NCI-H748 (cell line): ENCODE results near the gene LTBP1.
A peak's percentile ranks its signal among the peaks of the same experiment; 100 is the strongest.

Source experiments
- DNase-seq: peaks from one replicate; lab custom pipeline; 2025; ENCODE audit not compliant: unreplicated experiment; lab: John Stamatoyannopoulos, UW

LTBP1 gene

GRCh38 chr2:33242845-33243244 lies 296.1 kb downstream of the LTBP1 start:
- no peak for DNase-seq

GRCh38 chr2:33246432-33246831 lies 299.7 kb downstream of the LTBP1 start:
- DNase-seq, result no peak

GRCh38 chr2:33247365-33247764 lies 300.6 kb downstream of the LTBP1 start:
- no peak for DNase-seq

GRCh38 chr2:33250417-33251029 lies 303.8 kb downstream of the LTBP1 start:
- no peak for DNase-seq

GRCh38 chr2:33256162-33256755 lies 309.5 kb downstream of the LTBP1 start:
- DNase-seq, result no peak

- DNase-seq, result no peak
These were observed 311.6 kb downstream of the LTBP1 start for GRCh38 chr2:33258387-33258786.

GRCh38 chr2:33262097-33262496 lies 315.3 kb downstream of the LTBP1 start:
- no peak for DNase-seq

GRCh38 chr2:33264766-33265165 lies 318.0 kb downstream of the LTBP1 start:
- DNase-seq, result no peak

GRCh38 chr2:33265584-33266338 lies 319.0 kb downstream of the LTBP1 start:
- DNase-seq, result no peak

- DNase-seq, result no peak
These were observed 319.7 kb downstream of the LTBP1 start for GRCh38 chr2:33266467-33266866.

- DNase-seq, result no peak
These were observed 320.3 kb downstream of the LTBP1 start for GRCh38 chr2:33267043-33267442.

GRCh38 chr2:33267756-33268155 lies 321.0 kb downstream of the LTBP1 start:
- no peak for DNase-seq

- no peak for DNase-seq
These were observed 321.6 kb downstream of the LTBP1 start for GRCh38 chr2:33268246-33268831.

GRCh38 chr2:33272001-33272400 lies 325.2 kb downstream of the LTBP1 start:
- DNase-seq, result peak; percentile 19

GRCh38 chr2:33273479-33273878 lies 326.7 kb downstream of the LTBP1 start:
- DNase-seq, result no peak

GRCh38 chr2:33274524-33274923 lies 327.8 kb downstream of the LTBP1 start:
- DNase-seq, result no peak

- peak; percentile 1 for DNase-seq
These were observed 329.1 kb downstream of the LTBP1 start for GRCh38 chr2:33275689-33276444.

- peak; percentile 8 for DNase-seq
These were observed 330.3 kb downstream of the LTBP1 start for GRCh38 chr2:33277002-33277426.

GRCh38 chr2:33278245-33278943 lies 331.6 kb downstream of the LTBP1 start:
- DNase-seq, result no peak

GRCh38 chr2:33284287-33284686 lies 337.5 kb downstream of the LTBP1 start:
- DNase-seq, result no peak
